ENCODE data around the gene ZNF683. TPM values are rescaled to one million over a fixed set of nuclear protein-coding genes. Genes with fewer than 3 reads are reported as not detected.

ZNF683 gene
- total and polyA plus RNA-seq, 2 donors (not counting 1 experiment from before 2014, with no cell fraction given) = not detected

DNA sequence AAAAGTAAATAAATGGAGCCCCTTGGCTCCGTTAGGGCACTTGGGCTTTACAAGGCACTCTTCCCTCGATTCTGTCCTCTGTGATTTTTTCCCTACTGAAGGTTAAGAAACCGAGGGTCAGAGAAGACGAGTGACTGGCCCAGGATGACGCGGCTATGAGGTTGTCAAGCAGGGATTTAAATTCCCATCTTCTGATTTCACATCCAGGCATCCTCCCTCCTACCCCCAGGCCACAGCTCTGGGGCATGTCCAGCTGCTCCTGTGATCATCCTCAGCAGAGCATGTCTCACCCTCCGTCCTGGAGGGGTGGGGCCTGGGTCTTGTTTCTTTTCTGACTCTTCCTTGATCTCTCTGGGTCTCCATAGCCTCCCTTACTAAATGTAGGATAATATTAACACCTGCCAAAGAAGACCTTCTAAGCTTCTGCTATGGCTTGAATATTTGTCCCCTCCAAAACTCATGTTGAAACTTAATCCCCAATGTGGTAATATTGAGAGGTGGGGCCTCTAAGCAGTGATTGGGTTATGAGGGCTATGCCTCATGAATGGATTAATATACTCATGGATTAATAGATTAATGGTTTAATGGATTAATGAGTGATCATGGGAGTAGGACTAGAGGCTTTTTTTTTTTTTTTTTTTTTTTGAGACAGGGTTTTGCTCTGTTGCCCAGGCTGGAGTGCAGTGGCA lies 23.2 kb downstream of the ZNF683 start:
- H4K20me1 ChIP-seq (ENCODE audit: control insufficient read depth, extremely low read depth, insufficient read depth, low read length) = no peaks in the 10 kb centered on the region
- H3K9ac ChIP-seq (ENCODE audit: insufficient read depth, low read length) = no peak overlapping the region
- no peak for TF ChIP-seq EZH2 (IDR thresholded peaks at IDR 0.05; ENCODE audit: low read length, missing control alignments)
- TF ChIP-seq CTCF (conservative IDR thresholded peaks at IDR 0.05 in 1 of 2, IDR thresholded peaks at IDR 0.05 in 1 of 2; ENCODE audit: low read depth in 1 of 2, low read length in 2 of 2) = no peak
- H3K36me3 ChIP-seq (ENCODE audit: control insufficient read depth, insufficient read depth, low read length) = no peaks in the 10 kb centered on the region
- H3K4me2 ChIP-seq (ENCODE audit: extremely low read depth, insufficient read depth, low read length) = no peak overlapping the region
- no peaks in the 10 kb centered on the region for H3K27me3 ChIP-seq (ENCODE audit: control insufficient read depth, insufficient read depth, low read length)
- H2AFZ ChIP-seq (ENCODE audit: low read length) = no peak overlapping the region
- peak; percentile 39 to 75 for DNase-seq (ENCODE audit: low read depth in 2 of 2)
- no peak overlapping the region for H3K27ac ChIP-seq (ENCODE audit: insufficient read depth, low read length)
- no peak overlapping the region for H3K4me3 ChIP-seq (replicated peaks in 1 of 4; ENCODE audit: control extremely low read depth in 1 of 4, insufficient read depth in 1 of 4, low read depth in 3 of 4, low read length in 4 of 4)
- no peaks in the 10 kb centered on the region for H3K4me1 ChIP-seq (ENCODE audit: control insufficient read depth, extremely low read depth, insufficient read depth, low read length)
- no peaks in the 10 kb centered on the region for H3K9me3 ChIP-seq (ENCODE audit: control insufficient read depth, insufficient read depth, low read depth, low read length)
- H3K79me2 ChIP-seq (ENCODE audit: control insufficient read depth, insufficient read depth, low read length) = no peaks in the 10 kb centered on the region

DNA sequence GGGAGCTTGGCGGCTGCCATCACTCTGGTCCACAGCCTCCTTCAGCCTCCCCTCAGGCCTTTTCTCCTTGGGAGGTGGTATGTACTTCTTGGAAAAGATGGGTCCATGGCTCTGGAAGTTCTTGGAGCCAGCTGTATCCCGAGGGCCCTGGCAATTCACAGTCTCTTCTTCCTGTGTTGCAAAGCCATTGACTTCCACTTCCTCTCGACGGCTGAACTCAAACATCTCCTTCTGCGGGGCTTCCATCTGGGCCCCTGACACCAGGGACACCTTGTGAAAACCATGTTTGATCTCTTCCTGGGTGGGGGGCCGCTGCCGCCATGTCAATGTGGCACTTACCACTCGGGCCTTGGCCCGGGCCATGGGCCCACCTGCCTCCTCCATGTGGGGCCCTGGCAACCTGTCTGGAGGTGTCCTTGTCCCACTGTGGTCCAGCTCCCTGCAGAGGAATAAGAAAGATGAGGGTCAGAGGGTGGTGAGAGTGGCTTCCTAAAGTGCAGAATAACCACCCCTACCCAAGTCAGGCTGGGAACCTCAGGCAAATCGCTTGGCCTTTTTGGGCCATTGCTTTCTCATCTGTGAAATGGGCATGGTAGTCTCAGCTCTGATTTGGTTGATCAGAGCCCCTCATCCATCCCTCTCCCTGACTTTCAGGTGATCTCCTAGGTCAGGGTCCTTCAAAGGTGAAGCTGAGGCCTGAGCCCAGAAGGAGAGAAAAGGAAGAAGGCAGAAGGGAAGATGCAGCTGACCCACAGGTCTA lies 26.1 kb downstream of the ZNF683 start:
- no peaks in the 10 kb centered on the region for H3K79me2 ChIP-seq (ENCODE audit: control insufficient read depth, insufficient read depth, low read length)
- TF ChIP-seq CTCF (conservative IDR thresholded peaks at IDR 0.05 in 1 of 2, IDR thresholded peaks at IDR 0.05 in 1 of 2; ENCODE audit: low read depth in 1 of 2, low read length in 2 of 2) (no peak), EZH2 (IDR thresholded peaks at IDR 0.05; ENCODE audit: low read length, missing control alignments) (no peak)
- H3K36me3 ChIP-seq (ENCODE audit: control insufficient read depth, insufficient read depth, low read length) = no peaks in the 10 kb centered on the region

GRCh38 chr1:26345718-26346117 lies 26.8 kb downstream of the ZNF683 start:
- H3K4me3 ChIP-seq (replicated peaks in 1 of 4; ENCODE audit: control extremely low read depth in 1 of 4, insufficient read depth in 1 of 4, low read depth in 3 of 4, low read length in 4 of 4) = no peak overlapping the region
- no peaks in the 10 kb centered on the region for H4K20me1 ChIP-seq (ENCODE audit: control insufficient read depth, extremely low read depth, insufficient read depth, low read length)
- no peaks in the 10 kb centered on the region for H3K9me3 ChIP-seq (ENCODE audit: control insufficient read depth, insufficient read depth, low read depth, low read length)
- DNase-seq (ENCODE audit: low read depth in 2 of 2) = no peak
- H3K4me2 ChIP-seq (ENCODE audit: extremely low read depth, insufficient read depth, low read length) = no peak overlapping the region
- no peak overlapping the region for H3K27ac ChIP-seq (ENCODE audit: insufficient read depth, low read length)
- H3K4me1 ChIP-seq (ENCODE audit: control insufficient read depth, extremely low read depth, insufficient read depth, low read length) = no peaks in the 10 kb centered on the region
- no peaks in the 10 kb centered on the region for H3K36me3 ChIP-seq (ENCODE audit: control insufficient read depth, insufficient read depth, low read length)
- TF ChIP-seq CTCF (conservative IDR thresholded peaks at IDR 0.05 in 1 of 2, IDR thresholded peaks at IDR 0.05 in 1 of 2; ENCODE audit: low read depth in 1 of 2, low read length in 2 of 2) (no peak), EZH2 (IDR thresholded peaks at IDR 0.05; ENCODE audit: low read length, missing control alignments) (no peak)
- H3K27me3 ChIP-seq (ENCODE audit: control insufficient read depth, insufficient read depth, low read length) = peaks cover 6% of the 10 kb centered on the region
- no peak overlapping the region for H2AFZ ChIP-seq (ENCODE audit: low read length)
- no peak overlapping the region for H3K9ac ChIP-seq (ENCODE audit: insufficient read depth, low read length)
- no peaks in the 10 kb centered on the region for H3K79me2 ChIP-seq (ENCODE audit: control insufficient read depth, insufficient read depth, low read length)

More for the DNA sequence above, 26.1 kb downstream of the ZNF683 start:
- no peaks in the 10 kb centered on the region for H3K9me3 ChIP-seq (ENCODE audit: control insufficient read depth, insufficient read depth, low read depth, low read length)
- H3K4me3 ChIP-seq (replicated peaks in 1 of 4; ENCODE audit: control extremely low read depth in 1 of 4, insufficient read depth in 1 of 4, low read depth in 3 of 4, low read length in 4 of 4) = no peak overlapping the region
- no peaks in the 10 kb centered on the region for H3K4me1 ChIP-seq (ENCODE audit: control insufficient read depth, extremely low read depth, insufficient read depth, low read length)
- H3K4me2 ChIP-seq (ENCODE audit: extremely low read depth, insufficient read depth, low read length) = no peak overlapping the region
- peaks cover 6% of the 10 kb centered on the region for H3K27me3 ChIP-seq (ENCODE audit: control insufficient read depth, insufficient read depth, low read length)
- DNase-seq (ENCODE audit: low read depth in 2 of 2) = no peak
- no peak overlapping the region for H3K9ac ChIP-seq (ENCODE audit: insufficient read depth, low read length)
- H4K20me1 ChIP-seq (ENCODE audit: control insufficient read depth, extremely low read depth, insufficient read depth, low read length) = no peaks in the 10 kb centered on the region
- no peak overlapping the region for H3K27ac ChIP-seq (ENCODE audit: insufficient read depth, low read length)
- no peak overlapping the region for H2AFZ ChIP-seq (ENCODE audit: low read length)

Measured in fibroblast of lung (primary cell).